GM12891 (cell line): Measurements from ENCODE around the gene IFT80.

Experiments
- POLR2A ChIP-seq: IDR thresholded peaks from 2 replicates; pipeline ENCODE4 v1.6.1; 2011; ENCODE audit warnings: low read depth, low read length, control low read depth
- POLR2AphosphoS5 ChIP-seq: IDR thresholded peaks from 2 replicates; pipeline ENCODE4 v1.6.1; 2011; ENCODE audit warnings: low read depth, low read length, control low read depth
- TAF1 ChIP-seq: IDR thresholded peaks from 2 replicates; pipeline ENCODE4 v1.6.1; 2011; ENCODE audit warnings: low read depth, low read length, control low read depth

GRCh38 chr3:160227419-160227818 is 171.6 kb downstream of the IFT80 start:
- TF ChIP-seq TAF1 (no peak), POLR2A (no peak), POLR2AphosphoS5 (no peak)
